HG03565 (cell line): ENCODE results near the gene OAF.
"Not testable (repeated sequence)": the region's sequence is repeated elsewhere in the genome, so short reads cannot be mapped to it uniquely, and the experiment has no call there.

ENCODE experiments used
- ATAC-seq: cut with Tn5 transposase; IDR thresholded peaks from one replicate; pipeline ENCODE4 v1.9.1; 2021; ENCODE audit warnings: mild to moderate bottlenecking, moderate library complexity; ENCODE audit not compliant: unreplicated experiment

Gene OAF

GRCh38 chr11:120210626-120211521 is at the start of gene OAF:
TSS of gene OAF (plus strand) at chr11:120211032. CDS start at chr11:120211280, 248 bp downstream.
- ATAC-seq: peak; percentile 51

GRCh38 chr11:120167659-120168058 is 43.2 kb upstream of the OAF start:
- no peak for ATAC-seq

GRCh38 chr11:120168108-120168959 is 42.5 kb upstream of the OAF start:
- no peak for ATAC-seq

- no peak for ATAC-seq
These were observed 41.7 kb upstream of the OAF start for GRCh38 chr11:120168960-120169681.

GRCh38 chr11:120169981-120170698 is 40.7 kb upstream of the OAF start:
- no peak for ATAC-seq

GRCh38 chr11:120170741-120171261 is 40.0 kb upstream of the OAF start:
- ATAC-seq: no peak

GRCh38 chr11:120172054-120172911 is 38.5 kb upstream of the OAF start:
- ATAC-seq: no peak

GRCh38 chr11:120173019-120173705 is 37.7 kb upstream of the OAF start:
- no peak for ATAC-seq

- no peak for ATAC-seq
These were observed 37.0 kb upstream of the OAF start for GRCh38 chr11:120173807-120174206.

- no peak for ATAC-seq
These were observed 36.0 kb upstream of the OAF start for GRCh38 chr11:120174866-120175265.

- ATAC-seq: no peak
These were observed 32.2 kb upstream of the OAF start for GRCh38 chr11:120178561-120179056.

- ATAC-seq: no peak
These were observed 31.7 kb upstream of the OAF start for GRCh38 chr11:120179057-120179672.

- not testable (repeated sequence) for ATAC-seq
These were observed 30.8 kb upstream of the OAF start for GRCh38 chr11:120180063-120180462.

- ATAC-seq: no peak
These were observed 30.1 kb upstream of the OAF start for GRCh38 chr11:120180551-120181232.

GRCh38 chr11:120181376-120181975 is 29.4 kb upstream of the OAF start:
- ATAC-seq: no peak

- no peak for ATAC-seq
These were observed 28.5 kb upstream of the OAF start for GRCh38 chr11:120182372-120182771.
